ENCODE data around the gene CBLB. TPM values are rescaled to one million over a fixed set of nuclear protein-coding genes. Genes with fewer than 3 reads are reported as not detected.

Gene CBLB
- total and polyA plus RNA-seq, 2 of the 4 experiments (the other 2 are of a cell fraction), result 10.1 to 20.1 TPM

DNA sequence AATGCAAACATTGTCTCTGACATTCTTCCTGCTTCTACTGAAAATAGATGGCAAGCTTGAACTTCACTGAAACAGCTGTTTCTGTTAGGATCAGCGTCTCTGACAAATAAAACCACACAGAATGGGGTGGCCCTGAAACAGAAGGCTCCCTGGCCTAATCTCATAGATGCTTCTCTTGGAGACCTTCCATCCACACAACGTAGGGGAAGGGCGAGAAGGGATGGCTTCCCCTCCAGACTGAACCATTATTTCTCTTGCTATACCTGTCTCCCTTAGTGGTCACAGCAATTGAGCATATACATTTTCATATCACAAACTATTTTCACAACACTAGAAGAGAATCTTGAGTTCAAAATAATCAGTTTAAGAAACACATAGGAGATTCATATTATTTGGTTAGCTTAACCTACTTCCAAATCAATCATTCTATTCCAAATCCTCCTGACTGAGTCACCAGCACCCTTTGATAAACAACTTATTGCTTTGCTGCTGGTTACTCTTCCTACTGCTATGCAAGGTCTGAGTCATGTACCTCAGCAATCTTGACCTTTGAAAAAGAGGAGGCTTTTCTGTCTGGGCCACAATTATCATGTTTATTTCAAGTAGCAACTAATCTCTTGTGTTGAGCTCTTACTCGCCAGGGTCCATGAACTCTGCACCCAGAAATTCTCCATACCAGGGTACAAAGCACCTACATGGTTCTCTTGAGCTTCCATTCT, 45.5 kb downstream of the CBLB start:
- peak overlapping the region; percentile 74 for H3K27ac ChIP-seq (ENCODE audit: insufficient read depth, low read length)
- no peak overlapping the region for H3K4me3 ChIP-seq (ENCODE audit: insufficient read depth, low read depth, low read length)
- H3K9me3 ChIP-seq (ENCODE audit: control insufficient read depth, insufficient read depth, low read length), result no peaks in the 10 kb centered on the region
- peak overlapping the region; percentile 74 for H3K18ac ChIP-seq (ENCODE audit: low read depth, low read length)
- dilution Hi-C loops (cut with HindIII; ENCODE audit: low sequenced_read_pairs, unreplicated experiment), result no loop called here
- TF ChIP-seq MAFK (IDR thresholded peaks at IDR 0.05; ENCODE audit: low read depth, low read length) (peak; percentile 45; the same call in 1 of the 2 replicates), RAD21 (IDR thresholded peaks at IDR 0.05; ENCODE audit: low read length) (peak; percentile 35; the same call in 1 of the 2 replicates), CEBPB (IDR thresholded peaks at IDR 0.05; ENCODE audit: low read depth, low read length) (peak; percentile 83), FOS (IDR thresholded peaks at IDR 0.05; ENCODE audit: low read depth, low read length) (peak; percentile 100), RFX5 (IDR thresholded peaks at IDR 0.05; ENCODE audit: low read depth, low read length) (no peak), SMC3 (IDR thresholded peaks at IDR 0.05; ENCODE audit: low read depth, low read length) (0 out of 2 replicates have a peak, but pooled peaks have one; percentile 4), NFE2L2 (IDR thresholded peaks at IDR 0.05; ENCODE audit: low read depth, low read length) (peak; percentile 65; the same call in 1 of the 2 replicates), BHLHE40 (IDR thresholded peaks at IDR 0.05; ENCODE audit: low read depth, low read length) (peak; percentile 80), POLR2A (IDR thresholded peaks at IDR 0.05; ENCODE audit: low read depth, low read length) (no peak)
- peak overlapping the region; percentile 77; the same call in 2 of the 3 replicates for H2BK15ac ChIP-seq (ENCODE audit: low read depth, low read length)
- H3K4me1 ChIP-seq (ENCODE audit: control insufficient read depth, insufficient read depth, low read length), result peaks cover 15% of the 10 kb centered on the region
- DNase-seq (peak; percentile 98), ATAC-seq (ENCODE audit: low read depth) (peak; percentile 92)
- peaks cover 8% of the 10 kb centered on the region; the same call in 1 of the 2 replicates for H4K20me1 ChIP-seq (ENCODE audit: insufficient read depth, low read length)
- in situ Hi-C loops (cut with MboI; ENCODE audit: low sequenced_read_pairs), result no loop called here
- peak overlapping the region; percentile 19; the same call in 1 of the 2 replicates for H3K23ac ChIP-seq (ENCODE audit: low read depth, low read length)
- H3K27me3 ChIP-seq (ENCODE audit: control insufficient read depth, insufficient read depth, low read length), result no peaks in the 10 kb centered on the region
- peak overlapping the region; percentile 62; the same call in 1 of the 2 replicates for H4K91ac ChIP-seq (ENCODE audit: insufficient read depth, low read depth, low read length)
- H3K79me1 ChIP-seq (ENCODE audit: low read depth in 1 of 2, low read length in 2 of 2), result peaks cover 17 to 30% of the 10 kb centered on the region in 2 experiments
- H3K56ac ChIP-seq (ENCODE audit: extremely low read depth, insufficient read depth, low read length), result no peak overlapping the region
- H2AFZ ChIP-seq (replicated peaks; ENCODE audit: low read length, poor library complexity), result no peak overlapping the region
- ChIA-PET POLR2A (ENCODE audit: unreplicated experiment) (no interaction called here), CTCF (interaction anchor here (0.5 kb wide), 1 partner anchor 72 kb away, joined by 4 read pairs; no protein-coding TSS in a partner anchor)
- H2BK5ac ChIP-seq (ENCODE audit: low read depth, low read length, poor library complexity, severe bottlenecking), result peak overlapping the region; percentile 92
- 0% methylated on average over 1 of the region's 4 CpGs; no CpG with 5 or more reads in 1 of the 2 experiments for whole genome bisulfite sequencing, 2 experiments (ENCODE audit: extremely low coverage in 2 of 2, insufficient read length in 1 of 2)
- intact Hi-C loops (cut with micrococcal nuclease), result loop anchor here (2.0 kb wide), 1 partner anchor 15 kb away; no protein-coding TSS in a partner anchor
- peak overlapping the region; percentile 78 for H3K4ac ChIP-seq (ENCODE audit: low read depth, low read length)
- H4K8ac ChIP-seq (ENCODE audit: low read depth in 2 of 2, low read length in 2 of 2), result peak overlapping the region in 1 of 2 experiments; percentile 77; a peak in 2 of 4 replicates
- H3K9ac ChIP-seq (ENCODE audit: low read depth, low read length), result no peak overlapping the region
- peak overlapping the region; percentile 78 for H2BK120ac ChIP-seq (ENCODE audit: low read depth, low read length)
- H4K5ac ChIP-seq (ENCODE audit: low read depth, low read length), result peak overlapping the region; percentile 43
- BruUV-seq (replicated peaks), result no TSS peak
- H3K4me2 ChIP-seq (ENCODE audit: low read depth, low read length), result peak overlapping the region; percentile 88
- peak overlapping the region; percentile 38; the same call in 1 of the 2 replicates for H2BK20ac ChIP-seq (ENCODE audit: low read depth, low read length)
- H2AK5ac ChIP-seq (ENCODE audit: low read depth, low read length), result peak overlapping the region; percentile 72
- no peak overlapping the region for H2AK9ac ChIP-seq (replicated peaks; ENCODE audit: low read depth, low read length, poor library complexity)
- H3K14ac ChIP-seq (replicated peaks; ENCODE audit: low read depth, low read length), result peak overlapping the region; percentile 35
- no peaks in the 10 kb centered on the region for H3K36me3 ChIP-seq (ENCODE audit: control insufficient read depth, insufficient read depth, low read length)
- H3K9me1 ChIP-seq (ENCODE audit: insufficient read depth, low read length), result peaks cover 11% of the 10 kb centered on the region
